Measurements from ENCODE around the gene GRID1.

DNA sequence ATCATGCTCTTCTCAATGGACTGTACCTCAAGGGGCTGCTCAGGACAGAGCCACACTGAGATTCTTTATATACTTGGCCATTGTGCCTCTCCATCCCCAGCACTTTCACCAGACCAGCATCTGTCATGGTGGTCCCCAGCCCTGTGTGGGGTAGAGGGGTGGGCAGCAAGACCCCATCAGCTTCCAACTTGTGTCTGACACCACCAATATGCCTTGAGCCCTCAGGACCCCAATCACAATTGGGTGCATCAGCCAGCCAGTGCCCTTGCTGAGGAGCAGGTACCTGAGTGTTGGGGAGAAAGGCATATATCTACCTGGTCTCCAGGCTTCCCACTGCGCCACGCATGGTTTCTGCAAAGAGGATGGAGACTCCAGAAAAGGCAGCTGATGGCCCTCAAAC lies 56.3 kb downstream of the GRID1 start:
- TF ChIP-seq, protein P1, sequence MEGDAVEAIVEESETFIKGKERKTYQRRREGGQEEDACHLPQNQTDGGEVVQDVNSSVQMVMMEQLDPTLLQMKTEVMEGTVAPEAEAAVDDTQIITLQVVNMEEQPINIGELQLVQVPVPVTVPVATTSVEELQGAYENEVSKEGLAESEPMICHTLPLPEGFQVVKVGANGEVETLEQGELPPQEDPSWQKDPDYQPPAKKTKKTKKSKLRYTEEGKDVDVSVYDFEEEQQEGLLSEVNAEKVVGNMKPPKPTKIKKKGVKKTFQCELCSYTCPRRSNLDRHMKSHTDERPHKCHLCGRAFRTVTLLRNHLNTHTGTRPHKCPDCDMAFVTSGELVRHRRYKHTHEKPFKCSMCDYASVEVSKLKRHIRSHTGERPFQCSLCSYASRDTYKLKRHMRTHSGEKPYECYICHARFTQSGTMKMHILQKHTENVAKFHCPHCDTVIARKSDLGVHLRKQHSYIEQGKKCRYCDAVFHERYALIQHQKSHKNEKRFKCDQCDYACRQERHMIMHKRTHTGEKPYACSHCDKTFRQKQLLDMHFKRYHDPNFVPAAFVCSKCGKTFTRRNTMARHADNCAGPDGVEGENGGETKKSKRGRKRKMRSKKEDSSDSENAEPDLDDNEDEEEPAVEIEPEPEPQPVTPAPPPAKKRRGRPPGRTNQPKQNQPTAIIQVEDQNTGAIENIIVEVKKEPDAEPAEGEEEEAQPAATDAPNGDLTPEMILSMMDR (IDR thresholded peaks at IDR 0.05): no peak
- TF ChIP-seq POLR2A (IDR thresholded peaks at IDR 0.05): no peak

All from lower leg skin (tissue), 3 donors.